Uterus (tissue), 4 donors: ENCODE data around the gene NEAT1. TPM values are rescaled to one million over a fixed set of nuclear protein-coding genes. Genes with fewer than 3 reads are reported as not detected.

ENCODE experiments used
- DNase-seq, 2 donors: peaks; one replicate each; pipeline ENCODE4 v3.0.0-alpha.2; 2019 to 2020
- H3K27ac ChIP-seq, 2 donors: fragments of 200-600 bp; sonication (generic); 1 replicate in 1 of 2; 2 replicates in 1 of 2; pipeline ENCODE4 v1.5.1; 2016 to 2018
- H3K27me3 ChIP-seq, 2 donors: fragments of 200-600 bp; sonication (generic); one replicate each; pipeline ENCODE4 v1.5.1; 2018 to 2019; ENCODE audit warnings: control low read depth in 1 of 2
- H3K36me3 ChIP-seq, 2 donors: fragments of 200-600 bp; sonication (generic); one replicate each; pipeline ENCODE4 v1.5.1; 2019; ENCODE audit warnings: control low read depth in 1 of 2
- H3K4me1 ChIP-seq, 2 donors: fragments of 200-600 bp; sonication (generic); one replicate each; pipeline ENCODE4 v1.5.1; 2018 to 2019; ENCODE audit warnings: control low read depth in 1 of 2
- H3K4me3 ChIP-seq, 2 donors: fragments of 200-600 bp; sonication (generic); 1 replicate in 1 of 2; 2 replicates in 1 of 2; pipeline ENCODE4 v1.5.1; 2018 to 2019; ENCODE audit warnings: mild to moderate bottlenecking in 1 of 2
- H3K9me3 ChIP-seq, 2 donors: fragments of 200-600 bp; sonication (generic); one replicate each; pipeline ENCODE4 v1.5.1; 2019; ENCODE audit warnings: control low read depth in 1 of 2
- CTCF ChIP-seq, 4 experiments: fragments of 200-600 bp in 2 of 4; fragments of 450-650 bp in 2 of 4; sonication (generic) in 2 of 4; IDR thresholded peaks; one replicate each; pipeline ENCODE4 v1.5.1; 2016 to 2019; ENCODE audit warnings: antibody characterized with exemption in 4 of 4, mild to moderate bottlenecking in 2 of 4, moderate library complexity in 1 of 4
- POLR2A ChIP-seq, 2 donors: fragments of 450-650 bp; IDR thresholded peaks; one replicate each; pipeline ENCODE4 v1.6.1; 2016; ENCODE audit warnings: antibody characterized with exemption in 2 of 2, mild to moderate bottlenecking in 1 of 2, moderate library complexity in 1 of 2
- intact Hi-C: fragments of 100-400 bp; cut with DNase I; formaldehyde crosslinking; loops from one replicate; pipeline ENCODE4 v1.15.1; 2023; ENCODE audit warnings: low total_unique reads
- total RNA-seq, 4 donors: library from RNA; depleted of rRNA in 3 of 4; stranded (reverse); fragments of >200 nt in 3 of 4; gene quantifications; one replicate each; pipeline versions ENCODE4 v1.1.0 to v1.2.4, GENCODE V29; 2014 to 2023
- donor health status: DM: yes; HTN: yes; CAD: no.

The NEAT1 gene
- total RNA-seq, 4 donors from 2014 or later = 33.6 to 932 (median 120) TPM

GRCh38 chr11:65426839-65427690 is 4.5 kb downstream of the NEAT1 start:
- peak in 1 of 2 donors; percentile 36 for DNase-seq

GRCh38 chr11:65427691-65428577 is 5.3 kb downstream of the NEAT1 start:
- Histone ChIP-seq H3K4me1 (no peaks in the 10 kb centered on the region), H3K27ac (peak overlapping the region; percentile 98 to 99), H3K27me3 (no peaks in the 10 kb centered on the region), H3K9me3 (no peaks in the 10 kb centered on the region), H3K4me3 (peak overlapping the region; percentile 76 to 91), H3K36me3 (no peaks in the 10 kb centered on the region)
- no peak for TF ChIP-seq POLR2A (IDR thresholded peaks at IDR 0.05)
- no peak for TF ChIP-seq CTCF (IDR thresholded peaks at IDR 0.05)
- intact Hi-C loops = no loop called here
- DNase-seq = peak; percentile 30 to 36

More at GRCh38 chr11:65426839-65427690, 4.5 kb downstream of the NEAT1 start:
- Histone ChIP-seq H3K4me1 (no peaks in the 10 kb centered on the region), H3K4me3 (peak overlapping the region; percentile 76 to 91), H3K9me3 (no peaks in the 10 kb centered on the region), H3K27ac (peak overlapping the region; percentile 98 to 99), H3K36me3 (no peaks in the 10 kb centered on the region), H3K27me3 (no peaks in the 10 kb centered on the region)
- TF ChIP-seq POLR2A (IDR thresholded peaks at IDR 0.05) (peak in 1 of 2 donors; percentile 18), CTCF (IDR thresholded peaks at IDR 0.05) (no peak)
- intact Hi-C loops = no loop called here

GRCh38 chr11:65428578-65429067 is 6.0 kb downstream of the NEAT1 start:
- no peaks in the 10 kb centered on the region for H3K4me1 ChIP-seq
- no peaks in the 10 kb centered on the region for H3K9me3 ChIP-seq
- H3K27me3 ChIP-seq = no peaks in the 10 kb centered on the region
- peak overlapping the region; percentile 98 to 99 for H3K27ac ChIP-seq
- intact Hi-C loops = no loop called here
- H3K36me3 ChIP-seq = no peaks in the 10 kb centered on the region
- H3K4me3 ChIP-seq = peak overlapping the region; percentile 76 to 91
- TF ChIP-seq CTCF (IDR thresholded peaks at IDR 0.05) = no peak
- TF ChIP-seq POLR2A (IDR thresholded peaks at IDR 0.05) = peak in 1 of 2 donors; percentile 9
- DNase-seq = peak; percentile 19 to 27

- Histone ChIP-seq H3K27ac (peak overlapping the region; percentile 98 to 99), H3K4me3 (peak overlapping the region in 1 of 2 donors; percentile 76), H3K4me1 (peaks cover 0 to under 1% of the 10 kb centered on the region in 2 donors), H3K27me3 (no peaks in the 10 kb centered on the region), H3K9me3 (no peaks in the 10 kb centered on the region), H3K36me3 (no peaks in the 10 kb centered on the region)
- TF ChIP-seq POLR2A (IDR thresholded peaks at IDR 0.05) (peak in 1 of 2 donors; percentile 35), CTCF (IDR thresholded peaks at IDR 0.05) (no peak)
- DNase-seq = peak; percentile 21 to 27
- intact Hi-C loops = no loop called here
Observed at GRCh38 chr11:65429068-65429681, 6.6 kb downstream of the NEAT1 start.
